Prostate gland (tissue), 2 donors: ENCODE data around the gene EN1. TPM values are rescaled to one million over a fixed set of nuclear protein-coding genes. Genes with fewer than 3 reads are reported as not detected.

Experiments used
- DNase-seq: peaks from one replicate; pipeline ENCODE4 v3.0.0-alpha.2; 2019; ENCODE audit warnings: low spot score
- H3K27ac ChIP-seq, 2 donors: fragments of 200-600 bp; sonication (generic); 2 replicates each; pipeline ENCODE4 v1.5.1; 2017 to 2019
- H3K27me3 ChIP-seq: fragments of 200-600 bp; sonication (generic); replicated peaks from 2 replicates; pipeline ENCODE4 v1.5.1; 2019; ENCODE audit not compliant: insufficient read depth
- H3K36me3 ChIP-seq, 2 donors: fragments of 200-600 bp; sonication (generic); 1 replicate in 1 of 2; 2 replicates in 1 of 2; pipeline versions ENCODE4 v1.5.1 to v1.8.1; 2017 to 2019
- H3K4me1 ChIP-seq: fragments of 200-600 bp; sonication (generic); replicated peaks from 2 replicates; pipeline ENCODE4 v1.5.1; 2019
- H3K4me3 ChIP-seq, 2 donors: fragments of 200-600 bp; sonication (generic); 2 replicates each; pipeline ENCODE4 v1.5.1; 2017 to 2019
- H3K9me3 ChIP-seq: fragments of 200-600 bp; sonication (generic); 2 replicates; pipeline ENCODE4 v1.5.1; 2017
- CTCF ChIP-seq, 4 experiments: fragments of 200-600 bp in 2 of 4; fragments of 450-650 bp in 2 of 4; sonication (generic) in 2 of 4; IDR thresholded peaks; 1 replicate in 3 of 4; 2 replicates in 1 of 4; pipeline ENCODE4 v1.5.1; 2016 to 2019; ENCODE audit warnings: antibody characterized with exemption in 4 of 4, mild to moderate bottlenecking in 2 of 4, moderate library complexity in 2 of 4
- POLR2A ChIP-seq: fragments of 450-650 bp; IDR thresholded peaks from one replicate; pipeline ENCODE4 v1.6.1; 2016; ENCODE audit warnings: antibody characterized with exemption, mild to moderate bottlenecking
- POLR2AphosphoS5 ChIP-seq: sonication (generic); formaldehyde crosslinking; IDR thresholded peaks from one replicate; pipeline ENCODE4 v1.6.1; 2017; ENCODE audit warnings: antibody characterized with exemption
- WGBS: methylation state at CpG from one replicate; pipeline ENCODE4 v1.1.5; 2018; 5-methylcytosine and 5-hydroxymethylcytosine counted together
- intact Hi-C: fragments of 100-400 bp; cut with DNase I; formaldehyde crosslinking; loops from one replicate; pipeline ENCODE4 v1.14.2; 2022
- total RNA-seq, 2 donors: library from RNA; depleted of rRNA; stranded (reverse); fragments of >200 nt; gene quantifications; one replicate each; pipeline ENCODE4 v1.1.0, GENCODE V29; 2016

The EN1 gene
- total RNA-seq, 2 donors from 2014 or later: 0.09 TPM; not detected in 1

GRCh38 chr2:118861242-118861641 lies 13.8 kb upstream of the EN1 start:
- Histone ChIP-seq H3K27me3 (peaks cover 34% of the 10 kb centered on the region), H3K9me3 (no peaks in the 10 kb centered on the region), H3K27ac (no peak overlapping the region), H3K4me1 (no peaks in the 10 kb centered on the region), H3K4me3 (no peak overlapping the region), H3K36me3 (no peaks in the 10 kb centered on the region)
- WGBS: 76% methylated on average over 7 of the region's 7 CpGs
- DNase-seq: no peak
- intact Hi-C loops: no loop called here
- TF ChIP-seq POLR2AphosphoS5 (no peak), CTCF (IDR thresholded peaks at IDR 0.05) (no peak), POLR2A (no peak)

- TF ChIP-seq POLR2AphosphoS5: no peak
- TF ChIP-seq POLR2A: no peak
- no peak for TF ChIP-seq CTCF (IDR thresholded peaks at IDR 0.05)
- no peak for DNase-seq
- no peaks in the 10 kb centered on the region for H3K9me3 ChIP-seq
- intact Hi-C loops: no loop called here
- H3K27me3 ChIP-seq: peaks cover 40% of the 10 kb centered on the region
- no peak overlapping the region for H3K27ac ChIP-seq
- H3K36me3 ChIP-seq: no peaks in the 10 kb centered on the region
- no peaks in the 10 kb centered on the region for H3K4me1 ChIP-seq
- H3K4me3 ChIP-seq: no peak overlapping the region
- 13% methylated on average over 5 of the region's 5 CpGs for WGBS
Observed at GRCh38 chr2:118860506-118860905, 13.1 kb upstream of the EN1 start.

- DNase-seq: no peak
- 7% methylated on average over 26 of the region's 26 CpGs for WGBS
- no peak for TF ChIP-seq POLR2A
- no peak for TF ChIP-seq CTCF (IDR thresholded peaks at IDR 0.05)
- TF ChIP-seq POLR2AphosphoS5: no peak
- intact Hi-C loops: loop anchor here (5.0 kb wide), 1 partner anchor 637 kb away; no protein-coding TSS in a partner anchor
- Histone ChIP-seq H3K4me1 (no peaks in the 10 kb centered on the region), H3K4me3 (no peak overlapping the region), H3K27ac (no peak overlapping the region), H3K36me3 (no peaks in the 10 kb centered on the region), H3K27me3 (peaks cover 51% of the 10 kb centered on the region), H3K9me3 (no peaks in the 10 kb centered on the region)
Observed at GRCh38 chr2:118859157-118859770, 11.8 kb upstream of the EN1 start.

- H3K4me1 ChIP-seq: no peaks in the 10 kb centered on the region
- intact Hi-C loops: loop anchor here (5.0 kb wide), 1 partner anchor 636 kb away; no protein-coding TSS in a partner anchor
- H3K27me3 ChIP-seq: peaks cover 56% of the 10 kb centered on the region
Observed at GRCh38 chr2:118858485-118859156, 11.2 kb upstream of the EN1 start.

More at GRCh38 chr2:118858485-118859156, 11.2 kb upstream of the EN1 start:
- Histone ChIP-seq H3K36me3 (no peaks in the 10 kb centered on the region), H3K27ac (no peak overlapping the region), H3K9me3 (no peaks in the 10 kb centered on the region), H3K4me3 (no peak overlapping the region)
- 9% methylated on average over 27 of the region's 40 CpGs for WGBS
- DNase-seq: no peak
- TF ChIP-seq POLR2A: no peak
- no peak for TF ChIP-seq POLR2AphosphoS5
- no peak for TF ChIP-seq CTCF (IDR thresholded peaks at IDR 0.05)
